H1 (cell line): ENCODE results near the gene SLC35F3. TPM values are rescaled to one million over a fixed set of nuclear protein-coding genes. Genes with fewer than 3 reads are reported as not detected.

Experiments used
- CBX8 ChIP-seq: fragments of 300-800, 300-1000 bp; sonication (generic); IDR thresholded peaks from 2 replicates; pipeline ENCODE4 v1.7.1; 2016; ENCODE audit warnings: low read depth, low read length, borderline replicate concordance
- CHD7 ChIP-seq: fragments of 300-600 bp; sonication (generic); IDR thresholded peaks from 2 replicates; pipeline ENCODE4 v1.7.1; 2012; ENCODE audit warnings: low read length, moderate library complexity, mild to moderate bottlenecking, inconsistent platforms; ENCODE audit not compliant: insufficient replicate concordance
- GTF2F1 ChIP-seq: IDR thresholded peaks from 2 replicates; pipeline ENCODE4 v1.6.1; 2012; ENCODE audit warnings: low read depth, low read length, improper control_type of control experiment, borderline replicate concordance
- POLR2A ChIP-seq, 2 experiments: IDR thresholded peaks; 1 replicate in 1 of 2; 2 replicates in 1 of 2; pipeline ENCODE4 v1.6.1; 2011; ENCODE audit warnings: low read depth in 2 of 2, low read length in 2 of 2, mild to moderate bottlenecking in 2 of 2; ENCODE audit errors: control extremely low read depth in 1 of 2
- RFX5 ChIP-seq: IDR thresholded peaks from 2 replicates; pipeline ENCODE4 v1.6.1; 2011; ENCODE audit warnings: low read depth, low read length, improper control_type of control experiment, borderline replicate concordance
- RNF2 ChIP-seq: fragments of 200-900, 300-1000 bp; sonication (generic); IDR thresholded peaks from 2 replicates; pipeline ENCODE4 v1.7.1; 2016; ENCODE audit warnings: borderline replicate concordance, low read depth, mild to moderate bottlenecking, antibody characterized with exemption, low read length; ENCODE audit not compliant: poor library complexity, severe bottlenecking; ENCODE audit errors: missing control alignments
- SRF ChIP-seq: IDR thresholded peaks from 2 replicates; pipeline ENCODE4 v1.6.1; 2011; ENCODE audit warnings: mild to moderate bottlenecking, low read depth, low read length, moderate library complexity
- ZNF274 ChIP-seq: IDR thresholded peaks from 2 replicates; pipeline ENCODE4 v1.7.0; 2012; ENCODE audit warnings: low read length, borderline replicate concordance; ENCODE audit errors: extremely low read depth
- polyA plus RNA-seq, 7 experiments: library from polyadenylated mRNA; depleted of rRNA in 3 of 7; stranded (reverse) in 5 of 7; unstranded in 2 of 7; fragments of >200 nt in 5 of 7; fragments of 200-250 nt in 2 of 7; gene quantifications; 1 replicate in 5 of 7; 2 replicates in 1 of 7; 4 replicates in 1 of 7; pipeline versions ENCODE4 v1.2.1 to v1.2.3, GENCODE V29; 2011 to 2013; ENCODE audit warnings: missing spikeins in 2 of 7, mixed read lengths in 2 of 7
- total RNA-seq: library from RNA; stranded (reverse); fragmentation: NEBNext Ultra II Directional; extraction: Animal tissue kit (Norgen Biotek cat#: 25700); gene quantifications from 2 replicates; pipeline ENCODE4 v1.2.1, GENCODE V29; 2021

The SLC35F3 gene
- total and polyA plus RNA-seq, 2 of the 8 experiments (the other 6 are each of a cell fraction or from before 2014, with no cell fraction given): 0.78 to 1.2 TPM

DNA sequence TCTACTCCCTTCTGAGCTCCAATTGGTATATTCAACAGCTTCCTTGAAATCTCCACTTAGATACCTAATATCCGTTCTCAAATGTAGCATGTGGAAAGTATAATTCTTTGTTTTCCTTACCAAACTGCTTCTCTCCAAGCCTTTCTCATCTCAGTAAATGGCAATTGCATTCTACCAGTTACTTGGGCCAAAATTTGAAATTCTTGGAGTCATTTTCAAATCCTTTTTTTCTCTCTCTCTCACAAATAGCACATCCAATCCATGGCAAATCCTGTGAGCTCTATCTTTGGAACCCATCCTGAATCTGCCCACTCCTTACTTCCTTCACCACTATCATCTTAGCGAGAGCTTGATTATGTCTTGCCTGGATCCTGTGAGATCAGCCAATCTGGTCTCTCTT is 39.3 kb upstream of the SLC35F3 start (continued):
- TF ChIP-seq GTF2F1: no peak
- no peak for TF ChIP-seq SRF
- TF ChIP-seq CBX8: no peak
- TF ChIP-seq POLR2A (IDR thresholded peaks at IDR 0.05; ENCODE audit: control extremely low read depth in 1 of 2, low read depth in 2 of 2, low read length in 2 of 2): no peak
- no peak for TF ChIP-seq RFX5
- no peak for TF ChIP-seq RNF2
- no peak for TF ChIP-seq ZNF274
- TF ChIP-seq CHD7: no peak
